ENCODE results near the gene TMEM139. TPM values are rescaled to one million over a fixed set of nuclear protein-coding genes. Genes with fewer than 3 reads are reported as not detected.

Gene TMEM139
- total RNA-seq, 1 experiment from 2014 or later, result 0.85 TPM

DNA sequence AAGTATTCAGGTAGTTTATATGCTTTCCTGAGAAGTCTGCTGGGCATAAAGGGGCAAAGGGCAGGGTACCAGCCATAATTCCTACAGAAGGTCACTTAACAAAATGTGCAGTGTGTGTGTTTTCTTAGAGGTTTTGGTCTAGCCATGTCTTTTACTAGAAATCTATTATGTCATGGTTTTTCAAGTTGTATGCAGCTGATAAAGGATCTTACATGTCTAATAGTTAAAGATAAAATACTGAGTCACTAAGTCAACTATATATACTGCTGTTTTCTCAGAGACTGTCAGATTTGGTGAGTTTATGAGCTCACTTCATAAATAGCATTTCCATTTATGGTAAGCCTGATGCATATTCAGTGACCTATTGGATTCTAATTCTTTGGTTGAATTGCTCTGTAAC lies 11.1 kb downstream of the TMEM139 start:
- Histone ChIP-seq H3K79me1 (ENCODE audit: insufficient read depth, low read depth, low read length, poor library complexity, severe bottlenecking) (no peaks in the 10 kb centered on the region), H2AFZ (ENCODE audit: low read length) (no peak overlapping the region), H3K4ac (ENCODE audit: low read depth, low read length) (no peak overlapping the region), H3K23me2 (ENCODE audit: insufficient read length, low read depth, low read length, poor library complexity, severe bottlenecking) (no peaks in the 10 kb centered on the region), H3K14ac (ENCODE audit: insufficient read depth, low read length) (no peak overlapping the region), H3K79me2 (ENCODE audit: insufficient read depth, low read length) (0 out of 2 replicates have a peak, but pooled peaks cover 2% of the 10 kb centered on the region), H3K9ac (ENCODE audit: extremely low read depth, insufficient read length, low read length) (no peak overlapping the region), H3K27me3 (ENCODE audit: insufficient read depth, low read length) (no peaks in the 10 kb centered on the region), H2BK12ac (ENCODE audit: insufficient read length, low read depth, low read length) (no peak overlapping the region), H4K91ac (ENCODE audit: insufficient read length, low read depth, low read length) (no peak overlapping the region), H2BK15ac (ENCODE audit: low read depth, low read length) (no peak overlapping the region), H3K23ac (ENCODE audit: insufficient read length, low read depth, low read length) (no peak overlapping the region), H3T11ph (ENCODE audit: low read length) (no peak overlapping the region), H2BK5ac (ENCODE audit: insufficient read length, low read length) (no peak overlapping the region), H4K8ac (replicated peaks; ENCODE audit: insufficient read length, low read depth, low read length) (no peak overlapping the region), H4K20me1 (ENCODE audit: control insufficient read depth, insufficient read depth, insufficient read length) (no peaks in the 10 kb centered on the region), H4K5ac (ENCODE audit: insufficient read length, low read depth, low read length) (no peak overlapping the region), H2BK20ac (ENCODE audit: low read depth, low read length, poor library complexity, severe bottlenecking) (no peak overlapping the region), H3K27ac (ENCODE audit: insufficient read length, low read depth, low read length) (no peak overlapping the region), H3K56ac (ENCODE audit: insufficient read length, low read depth, low read length) (no peak overlapping the region), H3K9me3 (ENCODE audit: control insufficient read depth, low read depth, low read length) (no peaks in the 10 kb centered on the region), H3K4me1 (ENCODE audit: insufficient read depth, low read length) (no peaks in the 10 kb centered on the region), H2BK120ac (ENCODE audit: low read depth, low read length, poor library complexity, severe bottlenecking) (no peak overlapping the region), H3K18ac (ENCODE audit: insufficient read length, low read depth, low read length) (no peak overlapping the region), H2AK5ac (ENCODE audit: insufficient read length, low read length) (no peak overlapping the region), H3K4me2 (ENCODE audit: insufficient read depth, insufficient read length, low read length) (no peak overlapping the region)
- no peaks in the 10 kb centered on the region for H3K9me3 Mint-ChIP-seq
- no peak for DNase-seq
- H3K4me3 Mint-ChIP-seq, result no peak overlapping the region
- H3K27me3 Mint-ChIP-seq (ENCODE audit: low read depth), result no peaks in the 10 kb centered on the region; the same call in 1 of the 2 replicates
- no peak overlapping the region for H3K27ac Mint-ChIP-seq
- no peaks in the 10 kb centered on the region for H3K4me1 Mint-ChIP-seq
- TF ChIP-seq, protein P1, sequence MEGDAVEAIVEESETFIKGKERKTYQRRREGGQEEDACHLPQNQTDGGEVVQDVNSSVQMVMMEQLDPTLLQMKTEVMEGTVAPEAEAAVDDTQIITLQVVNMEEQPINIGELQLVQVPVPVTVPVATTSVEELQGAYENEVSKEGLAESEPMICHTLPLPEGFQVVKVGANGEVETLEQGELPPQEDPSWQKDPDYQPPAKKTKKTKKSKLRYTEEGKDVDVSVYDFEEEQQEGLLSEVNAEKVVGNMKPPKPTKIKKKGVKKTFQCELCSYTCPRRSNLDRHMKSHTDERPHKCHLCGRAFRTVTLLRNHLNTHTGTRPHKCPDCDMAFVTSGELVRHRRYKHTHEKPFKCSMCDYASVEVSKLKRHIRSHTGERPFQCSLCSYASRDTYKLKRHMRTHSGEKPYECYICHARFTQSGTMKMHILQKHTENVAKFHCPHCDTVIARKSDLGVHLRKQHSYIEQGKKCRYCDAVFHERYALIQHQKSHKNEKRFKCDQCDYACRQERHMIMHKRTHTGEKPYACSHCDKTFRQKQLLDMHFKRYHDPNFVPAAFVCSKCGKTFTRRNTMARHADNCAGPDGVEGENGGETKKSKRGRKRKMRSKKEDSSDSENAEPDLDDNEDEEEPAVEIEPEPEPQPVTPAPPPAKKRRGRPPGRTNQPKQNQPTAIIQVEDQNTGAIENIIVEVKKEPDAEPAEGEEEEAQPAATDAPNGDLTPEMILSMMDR (conservative IDR thresholded peaks at IDR 0.05), result no peak
- peaks cover 72 to 95% (median 95%) of the 10 kb centered on the region in 3 experiments for H3K36me3 Mint-ChIP-seq (ENCODE audit: insufficient read depth in 1 of 3, low read depth in 3 of 3)
